ENCODE results near the gene RNU6-8.

The RNU6-8 gene

GRCh38 chr14:32193532-32193931, 9.5 kb downstream of the RNU6-8 start:
- DNase-seq (ENCODE audit: low spot score) = no peak
- no peak for TF ChIP-seq CTCF (conservative IDR thresholded peaks at IDR 0.05; ENCODE audit: low read depth)
- POLR2A ChIA-PET (ENCODE audit: low non-redundant PET) = no interaction called here
- CTCF ChIA-PET = no interaction called here
- H3K27ac ChIP-seq = no peak overlapping the region

GRCh38 chr14:32192712-32193373, 10.2 kb downstream of the RNU6-8 start:
- DNase-seq (ENCODE audit: low spot score) = no peak
- CTCF ChIA-PET = no interaction called here
- no peak for TF ChIP-seq CTCF (conservative IDR thresholded peaks at IDR 0.05; ENCODE audit: low read depth)
- no peak overlapping the region for H3K27ac ChIP-seq
- POLR2A ChIA-PET (ENCODE audit: low non-redundant PET) = no interaction called here

GRCh38 chr14:32190673-32191072, 12.4 kb downstream of the RNU6-8 start:
- no peak overlapping the region for H3K27ac ChIP-seq
- ChIA-PET POLR2A (ENCODE audit: low non-redundant PET) (no interaction called here), CTCF (no interaction called here)
- DNase-seq (ENCODE audit: low spot score) = no peak
- TF ChIP-seq CTCF (conservative IDR thresholded peaks at IDR 0.05; ENCODE audit: low read depth) = no peak

- ChIA-PET CTCF (no interaction called here), POLR2A (ENCODE audit: low non-redundant PET) (no interaction called here)
These were observed 13.3 kb downstream of the RNU6-8 start for GRCh38 chr14:32189811-32190210.

GRCh38 chr14:32186248-32186647, 16.8 kb downstream of the RNU6-8 start:
- CTCF ChIA-PET = no interaction called here
- POLR2A ChIA-PET (ENCODE audit: low non-redundant PET) = no interaction called here
- no peak for DNase-seq (ENCODE audit: low spot score)
- no peak for TF ChIP-seq CTCF (conservative IDR thresholded peaks at IDR 0.05; ENCODE audit: low read depth)
- H3K27ac ChIP-seq = no peak overlapping the region

More at GRCh38 chr14:32189811-32190210, 13.3 kb downstream of the RNU6-8 start:
- no peak overlapping the region for H3K27ac ChIP-seq
- TF ChIP-seq CTCF (conservative IDR thresholded peaks at IDR 0.05; ENCODE audit: low read depth) = no peak
- no peak for DNase-seq (ENCODE audit: low spot score)

GRCh38 chr14:32185097-32185496, 18.0 kb downstream of the RNU6-8 start:
- no peak for TF ChIP-seq CTCF (conservative IDR thresholded peaks at IDR 0.05; ENCODE audit: low read depth)
- no peak for DNase-seq (ENCODE audit: low spot score)
- CTCF ChIA-PET = no interaction called here
- POLR2A ChIA-PET (ENCODE audit: low non-redundant PET) = no interaction called here
- no peak overlapping the region for H3K27ac ChIP-seq

All from RWPE1 (cell line).